ENCODE data around the gene SLC25A4.

The SLC25A4 gene

GRCh38 chr4:185122681-185123345 is 20.3 kb upstream of the SLC25A4 start:
- no peak for DNase-seq

GRCh38 chr4:185124006-185124405 is 19.1 kb upstream of the SLC25A4 start:
- no peak for DNase-seq

DNA sequence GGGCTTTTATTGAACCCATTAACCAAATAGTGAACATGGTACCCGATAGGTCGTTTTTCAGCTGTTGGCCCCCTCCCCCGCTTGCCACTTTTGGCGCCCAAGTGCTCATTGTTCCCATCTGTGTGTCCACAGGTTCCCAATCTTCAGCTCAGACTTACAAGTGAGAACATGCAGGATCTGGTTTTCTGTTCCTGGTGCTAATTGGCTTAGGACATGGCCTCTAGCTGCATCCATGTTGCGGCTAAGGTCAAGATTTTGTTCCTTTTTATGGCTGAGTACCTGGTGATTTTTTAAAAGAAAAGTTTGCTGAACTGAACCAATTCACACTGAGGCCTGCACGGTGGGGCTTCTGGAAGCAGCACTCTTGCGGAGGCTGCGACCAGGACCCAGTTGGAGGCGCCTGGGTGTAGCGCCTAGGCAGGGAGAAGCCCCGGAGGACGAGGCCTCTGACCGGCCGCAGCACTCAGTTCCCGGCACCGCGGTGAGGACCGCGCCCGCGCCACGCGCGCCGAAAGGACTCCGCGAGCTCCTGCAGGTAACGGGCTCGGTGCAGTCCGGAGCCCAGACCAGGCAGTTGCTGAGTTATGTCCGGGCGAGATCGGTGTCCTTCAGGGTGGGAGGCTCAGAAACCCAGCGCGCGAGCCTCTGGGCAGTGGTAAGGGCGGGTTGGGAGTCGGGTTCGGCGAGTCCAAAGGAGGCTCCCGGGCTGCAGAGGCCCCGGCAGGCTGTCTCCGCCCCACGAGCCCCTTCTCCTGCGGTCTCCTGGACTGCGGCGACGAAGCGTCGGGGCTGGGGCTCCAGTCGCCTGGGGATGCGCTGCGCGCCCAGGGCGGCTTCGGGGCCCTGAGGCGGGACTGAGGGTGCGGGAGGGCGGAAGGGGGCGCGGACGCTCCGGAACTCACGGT is 15.8 kb upstream of the SLC25A4 start:
- DNase-seq = no peak

DNA sequence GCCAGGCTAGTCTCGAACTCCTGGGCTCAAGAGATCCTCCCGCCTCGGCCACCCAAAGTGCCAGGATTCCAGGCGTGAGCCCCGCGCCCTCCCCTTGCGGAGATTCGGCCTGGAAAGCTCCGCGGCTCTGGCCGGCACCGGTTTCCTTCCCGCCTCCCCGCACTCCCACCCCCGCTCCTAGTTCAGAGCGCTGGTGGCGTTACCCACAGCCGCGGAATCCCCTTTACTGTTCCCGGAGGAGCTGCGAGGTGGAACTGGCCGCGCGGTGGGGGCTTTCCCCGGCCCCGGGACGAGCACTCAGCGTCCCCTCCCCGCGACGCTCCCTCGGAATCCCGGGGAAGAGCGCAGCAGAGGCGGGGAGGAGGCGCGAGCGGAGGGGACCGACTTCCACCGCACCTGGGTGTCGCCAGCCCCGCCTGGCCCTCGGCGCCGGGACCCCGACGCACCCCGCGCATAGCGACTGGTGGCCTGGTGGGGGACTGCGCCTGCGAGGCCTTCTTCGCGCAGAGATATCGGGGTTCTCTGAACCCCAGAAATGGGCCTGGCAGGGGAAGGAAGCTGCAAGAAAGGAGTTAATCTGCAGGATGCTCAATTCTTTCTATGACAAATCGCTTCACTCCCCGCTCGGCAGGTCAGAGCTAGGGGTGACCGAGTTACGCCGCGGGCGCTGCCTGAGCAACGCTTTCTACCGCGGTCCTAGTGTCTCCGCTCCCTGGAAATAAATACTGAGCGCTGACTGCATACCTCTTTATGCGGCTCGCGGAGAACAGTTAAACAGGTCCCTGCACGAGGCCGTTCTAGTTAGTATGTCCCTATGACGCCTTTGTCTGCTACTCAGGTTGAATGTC is 14.6 kb upstream of the SLC25A4 start:
- no peak for DNase-seq

GRCh38 chr4:185134307-185134869 is 8.7 kb upstream of the SLC25A4 start:
- DNase-seq = peak; percentile 69

GRCh38 chr4:185137233-185137925 is 5.7 kb upstream of the SLC25A4 start:
- no peak for DNase-seq

DNA sequence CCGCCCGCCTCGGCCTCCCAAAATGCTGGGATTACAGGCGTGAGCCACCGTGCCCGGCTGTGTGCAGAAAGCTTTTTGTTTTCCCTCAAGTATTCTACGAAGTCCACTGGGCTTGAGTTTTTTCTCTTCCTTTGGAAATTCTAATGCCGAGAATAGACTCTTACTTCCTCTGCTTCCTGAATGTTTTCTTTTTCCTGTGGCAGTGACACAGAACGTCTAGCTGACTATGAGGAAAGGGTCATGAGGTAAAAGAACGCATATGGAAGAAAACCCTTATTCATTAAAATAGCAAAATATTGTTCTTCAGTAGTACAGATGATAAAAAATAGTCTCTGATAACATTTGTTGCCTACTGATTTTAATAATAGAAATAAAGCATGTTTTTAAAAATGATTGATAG is 4.9 kb upstream of the SLC25A4 start:
- DNase-seq = no peak

DNA sequence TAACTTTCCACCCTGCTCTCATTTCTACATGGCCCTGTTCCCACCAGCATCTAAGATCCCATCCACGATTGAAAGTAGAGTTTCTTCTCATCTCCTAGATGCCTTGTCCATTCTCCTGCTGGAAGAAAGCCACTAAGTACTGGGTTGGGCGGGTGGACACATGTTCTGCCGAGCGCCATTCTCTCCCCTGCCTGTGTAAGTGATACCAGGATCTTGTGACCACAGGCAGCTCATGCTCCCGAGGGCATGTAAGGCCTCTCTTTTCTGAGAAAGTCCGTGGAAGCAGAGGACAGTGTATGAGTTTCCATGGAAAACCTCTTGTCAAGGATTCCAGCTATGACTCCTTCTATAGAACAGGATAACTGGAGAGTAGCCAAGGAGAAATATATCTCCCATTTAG is 3.3 kb upstream of the SLC25A4 start:
- no peak for DNase-seq

DNA sequence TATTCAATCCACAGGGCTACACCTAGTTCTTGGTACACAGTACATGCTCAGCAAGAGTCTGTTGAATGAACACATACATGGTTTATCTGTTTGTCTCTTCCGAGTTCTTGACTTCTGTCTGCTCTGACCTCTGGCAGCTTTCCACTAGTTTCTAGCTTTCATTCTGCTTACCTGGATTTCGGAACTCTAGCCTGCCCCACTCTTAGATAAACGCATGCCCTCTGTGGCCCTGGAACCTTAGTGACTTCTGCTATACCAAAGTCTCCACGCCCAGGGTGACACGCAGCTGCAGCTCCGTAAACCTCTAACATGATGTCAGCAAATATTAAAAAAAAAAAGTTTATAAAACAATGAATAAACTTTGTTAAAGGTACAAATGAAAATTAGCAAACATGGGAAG is 1.3 kb upstream of the SLC25A4 start:
- DNase-seq = no peak

DNA sequence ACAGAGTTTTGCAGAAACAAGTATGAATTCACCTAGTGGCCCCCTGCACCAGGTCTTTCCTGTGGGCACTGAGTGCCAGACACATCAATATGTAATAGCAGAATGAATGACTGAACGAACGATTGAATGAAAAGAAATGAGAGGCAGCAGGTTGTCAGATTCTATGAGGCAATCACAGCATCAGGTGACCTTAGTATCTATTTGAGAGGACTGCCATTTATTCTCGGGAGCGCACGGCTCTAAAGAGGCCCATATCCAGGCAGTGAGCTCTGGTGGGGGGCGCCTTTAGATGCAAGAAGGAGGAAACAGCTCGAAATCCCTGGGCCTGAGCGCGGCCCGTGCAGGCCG is 528 bp upstream of the SLC25A4 start:
- no peak for DNase-seq

DNA sequence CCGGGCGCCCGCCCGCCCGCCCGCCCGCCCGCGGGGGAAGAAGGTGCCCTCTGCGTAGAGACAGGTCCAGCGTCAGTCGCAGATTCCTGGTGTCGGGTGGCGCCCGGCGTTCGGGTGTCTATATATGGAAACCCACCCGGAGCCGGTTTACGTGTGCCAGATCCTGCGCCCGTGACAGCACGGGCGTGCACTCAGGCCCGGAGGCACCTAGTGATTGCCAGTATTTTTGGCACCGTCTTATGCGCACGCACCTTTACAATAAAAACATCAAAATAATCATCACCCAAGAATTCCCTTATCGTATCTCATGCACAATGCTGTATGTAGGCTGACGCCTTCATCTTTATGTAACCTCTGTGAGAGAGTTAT is 519 bp downstream of the SLC25A4 start:
- DNase-seq = no peak

- DNase-seq = no peak
Measured at GRCh38 chr4:185144601-185145240, 1.7 kb downstream of the SLC25A4 start.

- DNase-seq = no peak
Measured at GRCh38 chr4:185145572-185145971, 2.5 kb downstream of the SLC25A4 start.

DNA sequence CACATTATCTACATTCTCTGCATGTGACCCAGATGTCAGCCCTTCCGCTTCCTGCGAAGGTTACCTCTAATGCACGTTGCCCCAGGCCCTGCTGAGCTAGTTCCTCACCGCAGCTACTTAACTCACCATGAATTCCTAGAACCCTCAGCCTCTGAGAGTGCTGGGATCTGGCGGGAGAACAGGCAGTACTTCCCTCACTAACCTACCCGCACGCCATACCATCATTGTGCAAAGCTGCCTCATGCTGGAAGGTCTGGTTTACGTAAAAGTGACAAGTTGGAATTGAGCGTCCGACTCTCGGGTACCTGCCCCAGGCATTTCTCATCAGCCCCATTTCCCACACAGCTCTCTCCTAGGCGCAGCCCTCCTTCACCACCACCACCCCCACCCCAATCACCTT is 6.3 kb downstream of the SLC25A4 start:
- DNase-seq = no peak

GRCh38 chr4:185151296-185151695 is 8.2 kb downstream of the SLC25A4 start:
- DNase-seq = no peak

DNA sequence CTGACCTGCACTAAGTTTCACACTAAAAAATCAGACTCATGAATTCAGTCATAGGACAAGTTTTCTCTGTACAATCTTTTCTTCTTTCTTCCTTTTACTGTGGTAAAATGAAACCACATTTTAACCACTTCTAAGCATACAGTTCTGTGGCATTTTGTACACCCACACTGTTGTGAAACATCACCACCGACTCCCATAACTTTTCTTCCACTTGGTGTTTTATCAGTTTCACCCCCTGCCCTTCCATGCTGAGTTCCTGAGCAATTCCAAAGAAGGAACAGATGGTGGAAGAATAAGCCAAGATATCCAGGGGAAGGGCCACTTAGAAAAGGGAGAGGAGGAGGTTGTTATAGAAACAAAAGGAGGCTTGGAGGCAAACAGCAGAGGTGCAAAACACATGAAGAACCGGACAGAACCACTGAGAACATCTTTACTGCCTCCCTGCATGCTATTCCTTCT is 22.6 kb downstream of the SLC25A4 start:
- DNase-seq = peak; percentile 39

DNA sequence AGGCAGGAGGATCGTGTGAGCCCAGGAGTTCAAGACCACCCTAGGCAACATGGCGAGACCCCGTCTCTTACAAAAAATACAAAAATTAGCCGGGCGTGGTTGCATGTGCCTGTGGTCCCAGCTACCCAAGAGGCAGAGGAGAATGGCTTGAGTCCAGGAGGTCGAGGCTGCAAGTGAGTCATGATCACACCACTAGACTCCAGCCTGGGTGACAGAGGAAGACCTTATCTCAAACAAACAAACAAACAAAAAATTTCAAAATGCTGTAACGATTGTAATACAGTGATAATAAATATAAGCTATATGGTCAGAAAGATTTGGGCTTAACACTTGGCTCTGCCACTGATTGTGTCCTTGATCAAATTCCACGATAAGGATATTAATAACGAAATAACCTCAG is 24.2 kb downstream of the SLC25A4 start:
- DNase-seq = no peak

DNA sequence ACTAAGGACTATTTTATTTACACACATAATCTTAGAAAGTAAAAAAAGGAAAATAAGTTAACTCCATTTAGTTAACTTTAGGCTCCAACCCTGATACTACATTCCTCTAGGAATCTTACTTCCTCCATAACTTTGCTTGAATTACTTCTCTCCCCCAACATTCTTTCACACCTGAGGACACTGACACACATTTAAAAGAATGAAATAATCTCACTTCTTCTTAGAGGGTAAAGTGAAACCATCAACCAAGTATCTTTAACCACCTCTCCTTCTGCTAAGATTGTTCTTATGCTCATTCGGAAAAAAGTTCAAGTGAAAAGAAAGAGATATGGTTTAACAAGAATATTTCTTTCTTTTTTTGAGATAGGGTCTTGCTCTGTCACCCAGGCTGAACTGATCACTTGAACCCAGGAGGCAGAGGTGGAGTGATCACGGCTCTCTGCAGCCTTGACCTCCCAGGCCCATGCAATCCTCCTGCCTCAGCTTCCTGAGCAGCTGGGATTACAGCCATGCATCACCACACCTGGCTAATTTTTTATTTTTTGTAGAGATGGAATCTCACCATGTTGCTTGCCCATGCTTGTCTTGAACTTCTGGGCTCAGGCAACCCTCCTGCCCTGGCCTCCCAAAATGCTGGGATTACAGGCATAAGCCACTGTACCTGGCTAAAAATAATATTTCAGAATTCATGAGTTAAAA is 28.5 kb downstream of the SLC25A4 start:
- no peak for DNase-seq

GRCh38 chr4:185179488-185179887 is 36.4 kb downstream of the SLC25A4 start:
- no peak for DNase-seq

DNA sequence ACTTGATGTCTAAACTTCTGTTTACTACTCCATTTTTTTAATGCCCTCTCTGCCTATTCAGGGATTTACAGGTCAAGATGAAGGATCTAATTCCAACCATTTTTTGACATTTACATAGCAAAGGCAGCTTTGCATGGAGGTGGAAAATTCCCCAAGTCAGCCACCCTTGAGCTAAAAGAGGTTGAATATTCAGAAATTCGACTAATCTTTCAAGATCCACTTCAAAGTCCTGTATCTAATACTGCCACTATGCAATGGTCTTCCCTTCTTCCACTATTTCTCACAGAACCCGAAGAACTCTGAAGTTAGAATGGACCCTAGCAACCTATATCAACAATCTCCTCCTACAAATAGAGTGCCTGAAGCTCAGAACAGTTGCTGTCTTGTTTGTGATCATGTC is 39.2 kb downstream of the SLC25A4 start:
- DNase-seq = no peak

- DNase-seq = peak; percentile 96
Measured at GRCh38 chr4:185183622-185184281, 40.7 kb downstream of the SLC25A4 start.
